Measurements from ENCODE around the gene PRDM16. TPM values are rescaled to one million over a fixed set of nuclear protein-coding genes. Genes with fewer than 3 reads are reported as not detected.

Gene PRDM16
- total RNA-seq, 1 experiment from 2014 or later: 5.3 TPM

- Mint-ChIP-seq H3K27me3 (ENCODE audit: insufficient read depth, unreplicated experiment) (peaks cover 3% of the 10 kb centered on the region), H3K4me3 (ENCODE audit: unreplicated experiment) (no peak overlapping the region), H3K4me1 (ENCODE audit: low read depth, unreplicated experiment) (no peaks in the 10 kb centered on the region), H3K27ac (ENCODE audit: unreplicated experiment) (no peak overlapping the region), H3K36me3 (ENCODE audit: insufficient read depth, unreplicated experiment) (peaks cover 5% of the 10 kb centered on the region), H3K9me3 (ENCODE audit: unreplicated experiment) (peaks cover 11% of the 10 kb centered on the region)
- Histone ChIP-seq H3K4me3 (ENCODE audit: low read depth, low read length) (no peak overlapping the region), H3K4me1 (peaks cover 24% of the 10 kb centered on the region), H3K9me3 (no peaks in the 10 kb centered on the region), H3K36me3 (ENCODE audit: control insufficient read depth, insufficient read depth, low read length) (no peaks in the 10 kb centered on the region), H3K27me3 (replicated peaks; ENCODE audit: control insufficient read depth, insufficient read depth, low read length) (no peaks in the 10 kb centered on the region)
- BruUV-seq (replicated peaks): no TSS peak
- ChIA-PET CTCF (no interaction called here), POLR2A (no interaction called here)
- TF ChIP-seq CTCF (IDR thresholded peaks at IDR 0.05; ENCODE audit: insufficient read depth in 1 of 2, low read depth in 1 of 2, low read length in 1 of 2, severe bottlenecking in 1 of 2, unreplicated experiment in 1 of 2): no peak
- DNase-seq: no peak
- intact Hi-C loops (cut with micrococcal nuclease; ENCODE audit: unreplicated experiment): no loop called here
Observed at GRCh38 chr1:3450983-3451382, 382.0 kb downstream of the PRDM16 start.

DNA sequence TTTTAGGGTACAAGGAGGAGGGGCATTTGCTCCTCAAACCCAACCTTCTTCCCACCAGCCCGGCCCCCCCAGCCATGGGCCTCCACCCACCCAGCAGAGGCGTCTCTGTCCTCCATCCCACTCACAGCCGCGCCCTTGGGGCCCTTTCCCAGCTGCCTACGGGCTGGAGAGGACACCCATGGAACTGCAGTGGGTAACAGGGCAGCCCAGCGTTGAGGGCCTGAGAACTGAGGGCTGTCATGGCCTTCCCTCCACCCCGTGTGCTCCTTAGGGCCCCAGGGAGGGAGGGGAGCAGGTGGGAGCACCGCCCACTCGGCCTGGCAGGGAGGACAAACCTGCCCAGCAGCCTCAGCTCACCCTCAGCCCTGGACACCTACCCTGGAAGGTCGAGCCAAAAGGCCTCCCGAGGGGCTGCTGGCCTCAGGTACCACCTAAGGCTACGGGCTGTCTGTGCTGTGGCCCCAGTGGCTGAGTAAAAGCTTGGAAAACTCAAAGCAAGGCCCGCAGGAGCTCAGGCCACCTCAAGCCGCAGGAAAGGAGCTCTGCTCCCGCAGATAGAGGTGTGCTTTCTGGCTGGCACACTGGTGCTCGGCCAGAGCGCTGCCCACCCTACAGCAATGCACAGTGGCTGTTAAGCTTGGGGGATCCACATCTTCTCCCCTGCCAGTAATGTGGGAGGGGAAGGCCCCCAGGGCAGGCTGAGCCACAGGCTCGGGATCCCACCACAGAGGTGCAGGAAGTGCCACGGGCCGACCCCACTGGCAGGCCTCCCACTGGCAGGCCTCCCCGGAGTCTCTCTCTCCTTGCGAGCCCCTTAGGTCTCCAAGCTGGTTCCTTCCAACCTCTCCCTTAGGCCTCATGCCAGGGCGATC lies 383.2 kb downstream of the PRDM16 start:
- no TSS peak for BruUV-seq (replicated peaks)
- H3K27me3 ChIP-seq (replicated peaks; ENCODE audit: control insufficient read depth, insufficient read depth, low read length): no peaks in the 10 kb centered on the region
- CTCF ChIA-PET: interaction anchor here (0.5 to 2.5 kb wide), 27 partner anchors 8 to 1864 kb away, joined by 3 to 173 read pairs (median 5); no protein-coding TSS in a partner anchor
- no peak overlapping the region for H3K4me3 ChIP-seq (ENCODE audit: low read depth, low read length)
- Mint-ChIP-seq H3K9me3 (ENCODE audit: unreplicated experiment) (peaks cover 11% of the 10 kb centered on the region), H3K27ac (ENCODE audit: unreplicated experiment) (no peak overlapping the region), H3K27me3 (ENCODE audit: insufficient read depth, unreplicated experiment) (peaks cover 3% of the 10 kb centered on the region), H3K36me3 (ENCODE audit: insufficient read depth, unreplicated experiment) (peaks cover 5% of the 10 kb centered on the region), H3K4me3 (ENCODE audit: unreplicated experiment) (no peak overlapping the region), H3K4me1 (ENCODE audit: low read depth, unreplicated experiment) (peaks cover 3% of the 10 kb centered on the region)
- peaks cover 36% of the 10 kb centered on the region for H3K4me1 ChIP-seq
- no peaks in the 10 kb centered on the region for H3K36me3 ChIP-seq (ENCODE audit: control insufficient read depth, insufficient read depth, low read length)
- H3K9me3 ChIP-seq: no peaks in the 10 kb centered on the region
- no peak for TF ChIP-seq CTCF (IDR thresholded peaks at IDR 0.05; ENCODE audit: insufficient read depth in 1 of 2, low read depth in 1 of 2, low read length in 1 of 2, severe bottlenecking in 1 of 2, unreplicated experiment in 1 of 2)
- intact Hi-C loops (cut with micrococcal nuclease; ENCODE audit: unreplicated experiment): loop anchor here (2.0 kb wide), 2 partner anchors 33 to 167 kb away; no protein-coding TSS in a partner anchor
- POLR2A ChIA-PET: interaction anchor here (0.9 to 2.5 kb wide), 3 partner anchors 19 to 30 kb away, joined by 3 to 31 read pairs (median 3); no protein-coding TSS in a partner anchor
- DNase-seq: no peak

DNA sequence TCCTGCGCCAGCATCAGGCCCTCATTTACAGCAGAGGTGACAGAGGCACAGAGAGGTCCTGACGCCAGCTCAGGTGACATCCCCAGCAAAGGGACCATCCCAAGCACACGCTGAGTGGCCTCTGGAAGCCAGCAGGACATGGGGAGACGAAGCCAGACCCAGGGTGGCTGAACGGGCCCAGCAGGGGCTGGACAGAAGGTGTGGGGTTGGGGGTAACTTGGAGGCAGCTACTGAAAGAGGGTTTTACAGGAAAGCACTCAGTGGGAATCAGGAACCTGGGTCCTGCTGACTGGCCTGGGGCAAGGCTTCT lies 383.8 kb downstream of the PRDM16 start:
- H3K27ac Mint-ChIP-seq (ENCODE audit: unreplicated experiment): no peak overlapping the region
- peaks cover 7% of the 10 kb centered on the region for H3K9me3 Mint-ChIP-seq (ENCODE audit: unreplicated experiment)
- POLR2A ChIA-PET: interaction anchor here (0.9 to 2.5 kb wide), 3 partner anchors 19 to 29 kb away, joined by 3 to 31 read pairs (median 3); no protein-coding TSS in a partner anchor
- no peak for TF ChIP-seq CTCF (IDR thresholded peaks at IDR 0.05; ENCODE audit: insufficient read depth in 1 of 2, low read depth in 1 of 2, low read length in 1 of 2, severe bottlenecking in 1 of 2, unreplicated experiment in 1 of 2)
- intact Hi-C loops (cut with micrococcal nuclease; ENCODE audit: unreplicated experiment): loop anchor here (1.0 to 2.0 kb wide), 3 partner anchors 18 to 166 kb away; no protein-coding TSS in a partner anchor
- Histone ChIP-seq H3K4me1 (peaks cover 42% of the 10 kb centered on the region), H3K9me3 (no peaks in the 10 kb centered on the region), H3K36me3 (ENCODE audit: control insufficient read depth, insufficient read depth, low read length) (no peaks in the 10 kb centered on the region; the same call in 1 of the 2 replicates), H3K27me3 (replicated peaks; ENCODE audit: control insufficient read depth, insufficient read depth, low read length) (no peaks in the 10 kb centered on the region), H3K4me3 (ENCODE audit: low read depth, low read length) (no peak overlapping the region)
- BruUV-seq (replicated peaks): no TSS peak
- no peak for DNase-seq
- H3K4me1 Mint-ChIP-seq (ENCODE audit: low read depth, unreplicated experiment): peaks cover 6% of the 10 kb centered on the region
- H3K4me3 Mint-ChIP-seq (ENCODE audit: unreplicated experiment): no peak overlapping the region
- H3K36me3 Mint-ChIP-seq (ENCODE audit: insufficient read depth, unreplicated experiment): peaks cover 5% of the 10 kb centered on the region
- CTCF ChIA-PET: interaction anchor here (0.5 to 2.5 kb wide), 29 partner anchors 8 to 1865 kb away, joined by 3 to 173 read pairs (median 4); no protein-coding TSS in a partner anchor
- H3K27me3 Mint-ChIP-seq (ENCODE audit: insufficient read depth, unreplicated experiment): peaks cover 3% of the 10 kb centered on the region
